HepG2 (cell line): ENCODE measurements around the gene PGAP3. TPM values are rescaled to one million over a fixed set of nuclear protein-coding genes. Genes with fewer than 3 reads are reported as not detected.

Experiments
- ARID4A ChIP-seq: sonication (generic); formaldehyde crosslinking; IDR thresholded peaks from 2 replicates; pipeline ENCODE4 v1.5.0; 2020; ENCODE audit warnings: mild to moderate bottlenecking, missing genetic modification reagents, borderline replicate concordance
- ASH2L ChIP-seq: fragments of 300-600, 200-600 bp; sonication (generic); IDR thresholded peaks from 2 replicates; pipeline ENCODE4 v1.7.0; 2017; ENCODE audit warnings: low read depth, mild to moderate bottlenecking, moderate library complexity, mixed read lengths, low read length; ENCODE audit not compliant: insufficient read length
- ESRRA ChIP-seq: sonication (generic); formaldehyde crosslinking; IDR thresholded peaks from 2 replicates; pipeline ENCODE4 v1.5.1; 2020; ENCODE audit warnings: mild to moderate bottlenecking, low read depth, missing genetic modification reagents
- ETV5 ChIP-seq: IDR thresholded peaks from 2 replicates; pipeline ENCODE4 v1.6.1; 2018; ENCODE audit warnings: missing biosample characterization, missing genetic modification reagents, inconsistent platforms, borderline replicate concordance
- HCFC1 ChIP-seq: fragments of 150-350 bp; IDR thresholded peaks from 2 replicates; pipeline ENCODE4 v1.6.1; 2014; ENCODE audit warnings: low read depth, low read length
- HOXA7 ChIP-seq: sonication (generic); formaldehyde crosslinking; IDR thresholded peaks from 2 replicates; pipeline ENCODE4 v1.8.1; 2022; ENCODE audit warnings: mild to moderate bottlenecking, missing genetic modification reagents, moderate library complexity
- HOXD1 ChIP-seq: sonication (generic); formaldehyde crosslinking; IDR thresholded peaks from 2 replicates; pipeline ENCODE4 v1.5.0; 2020; ENCODE audit warnings: missing genetic modification reagents
- NFKBIZ ChIP-seq: IDR thresholded peaks from 2 replicates; pipeline ENCODE4 v1.6.1; 2018; ENCODE audit warnings: missing genetic modification reagents, missing compliant biosample characterization
- NR2C2 ChIP-seq: sonication (generic); formaldehyde crosslinking; IDR thresholded peaks from 2 replicates; pipeline ENCODE4 v1.4.0; 2020; ENCODE audit warnings: missing genetic modification reagents, mild to moderate bottlenecking, moderate library complexity, borderline replicate concordance
- TARDBP ChIP-seq: sonication (generic); formaldehyde crosslinking; IDR thresholded peaks from 2 replicates; pipeline ENCODE4 v1.8.0; 2022; ENCODE audit warnings: mild to moderate bottlenecking, missing genetic modification reagents
- TBX3 ChIP-seq: fragments of 450-650 bp; IDR thresholded peaks from 2 replicates; pipeline ENCODE4 v1.6.1; 2017; ENCODE audit warnings: antibody characterized with exemption, mild to moderate bottlenecking, inconsistent platforms, borderline replicate concordance
- YY1 ChIP-seq: IDR thresholded peaks from 2 replicates; pipeline ENCODE4 v1.6.1; 2011; ENCODE audit warnings: low read length, low read depth, moderate library complexity, mild to moderate bottlenecking; ENCODE audit not compliant: insufficient read depth, insufficient replicate concordance
- ZBTB7B ChIP-seq: sonication (generic); formaldehyde crosslinking; IDR thresholded peaks from 2 replicates; pipeline ENCODE4 v1.4.0; 2020; ENCODE audit warnings: missing genetic modification reagents
- ZNF138 ChIP-seq: sonication (generic); formaldehyde crosslinking; IDR thresholded peaks from 2 replicates; pipeline ENCODE4 v1.5.0; 2020; ENCODE audit warnings: mild to moderate bottlenecking, low read depth, missing genetic modification reagents
- ZNF160 ChIP-seq: sonication (generic); formaldehyde crosslinking; IDR thresholded peaks from 2 replicates; pipeline ENCODE4 v1.8.0; 2022; ENCODE audit warnings: mild to moderate bottlenecking, inconsistent platforms, missing genetic modification reagents
- ZNF20 ChIP-seq: sonication (generic); formaldehyde crosslinking; IDR thresholded peaks from 2 replicates; pipeline ENCODE4 v1.4.0; 2020; ENCODE audit warnings: mild to moderate bottlenecking, moderate library complexity, missing genetic modification reagents
- ZNF569 ChIP-seq: sonication (generic); formaldehyde crosslinking; IDR thresholded peaks from 2 replicates; pipeline ENCODE4 v1.5.0; 2020; ENCODE audit warnings: mild to moderate bottlenecking, missing genetic modification reagents, moderate library complexity, borderline replicate concordance
- ZNF614 ChIP-seq: IDR thresholded peaks from 2 replicates; pipeline ENCODE4 v1.6.1; 2018; ENCODE audit warnings: missing biosample characterization, missing genetic modification reagents, inconsistent platforms, borderline replicate concordance
- ZNF691 ChIP-seq: sonication (generic); formaldehyde crosslinking; IDR thresholded peaks from 2 replicates; pipeline ENCODE4 v1.4.0; 2020; ENCODE audit warnings: missing genetic modification reagents, low read depth, mild to moderate bottlenecking, borderline replicate concordance
- ZNF709 ChIP-seq: sonication (generic); formaldehyde crosslinking; IDR thresholded peaks from 2 replicates; pipeline ENCODE4 v1.5.0; 2020; ENCODE audit warnings: mild to moderate bottlenecking, missing genetic modification reagents
- ZNF720 ChIP-seq: sonication (generic); formaldehyde crosslinking; IDR thresholded peaks from 2 replicates; pipeline ENCODE4 v1.4.0; 2020; ENCODE audit warnings: missing genetic modification reagents
- ZNF749 ChIP-seq: sonication (generic); formaldehyde crosslinking; IDR thresholded peaks from 2 replicates; pipeline ENCODE4 v1.8.0; 2022; ENCODE audit warnings: mild to moderate bottlenecking, missing genetic modification reagents, moderate library complexity, borderline replicate concordance
- ZNF850 ChIP-seq: sonication (generic); formaldehyde crosslinking; conservative IDR thresholded peaks from 2 replicates; pipeline ENCODE4 v1.9.0; 2021; ENCODE audit warnings: mild to moderate bottlenecking, missing genetic modification reagents
- polyA plus RNA-seq, 8 experiments: library from polyadenylated mRNA; depleted of rRNA in 3 of 8; stranded (reverse) in 7 of 8; unstranded in 1 of 8; fragments of >200 nt; fragmentation: Illumina TruSeq in 4 of 8; extraction: Trizol in 4 of 8; gene quantifications; 2 replicates each; pipeline versions ENCODE4 v1.2.1 to v1.2.3, GENCODE V29; 2011 to 2016; ENCODE audit warnings: low read depth in 4 of 8, missing spikeins in 1 of 8, mixed read lengths in 1 of 8; ENCODE audit not compliant: insufficient read depth in 1 of 8
- total RNA-seq, 5 experiments: library from RNA; depleted of rRNA; stranded (reverse); fragments of >200 nt; fragmentation: Illumina TruSeq; extraction: Trizol; gene quantifications; 2 replicates each; pipeline ENCODE4 v1.2.3, GENCODE V29; 2016; ENCODE audit warnings: low read depth in 1 of 5
- TF ChIP-seq, protein P1 (sequence below): sonication (generic); formaldehyde crosslinking; conservative IDR thresholded peaks from 2 replicates; pipeline ENCODE4 v1.8.1; 2023; ENCODE audit warnings: missing genetic modification reagents

Gene PGAP3
- total and polyA plus RNA-seq, 2 of the 13 experiments (the other 11 are each of a cell fraction or from before 2014, with no cell fraction given), result 11.9 to 14.6 TPM

DNA sequence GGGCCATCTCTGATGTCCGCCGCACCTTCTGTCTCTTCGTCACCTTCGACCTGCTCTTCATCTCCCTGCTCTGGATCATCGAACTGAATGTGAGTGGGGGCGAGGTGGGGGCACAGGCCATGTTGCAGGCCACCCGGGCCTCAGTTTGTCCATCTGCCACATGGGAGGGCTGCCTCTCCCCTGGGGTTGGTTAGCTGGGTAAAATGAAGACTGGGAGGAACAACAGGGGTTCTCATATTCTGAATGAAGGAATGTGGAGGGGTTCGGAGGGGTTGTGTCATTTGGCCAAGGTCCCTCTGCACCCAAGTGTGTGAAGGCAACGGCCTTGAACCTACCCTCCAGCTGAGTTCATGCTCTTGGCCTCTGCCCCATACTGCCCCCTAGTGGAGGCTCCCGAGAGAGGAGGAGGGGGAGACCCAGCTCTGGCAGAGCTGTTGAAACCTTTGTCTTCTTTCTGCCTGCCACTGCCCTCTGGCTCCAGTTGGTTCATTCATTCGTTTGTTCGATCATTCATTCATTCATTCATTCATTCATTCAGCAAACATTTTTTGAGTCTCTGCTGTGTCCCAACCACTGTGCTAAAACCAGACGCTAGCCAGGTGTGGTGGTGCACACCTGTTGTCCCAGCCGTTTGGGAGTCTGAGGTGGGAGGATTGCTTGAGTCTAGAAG lies 34.1 kb downstream of the PGAP3 start (continued):
- no peak; the same call in 1 of the 2 replicates for TF ChIP-seq ARID4A (CRISPR knock-in tag)
- no peak for TF ChIP-seq NFKBIZ (CRISPR knock-in tag)
- TF ChIP-seq ESRRA (CRISPR knock-in tag), result 0 out of 2 replicates have a peak, but pooled peaks have one; percentile 65
- TF ChIP-seq ZNF160 (CRISPR knock-in tag), result no peak
- TF ChIP-seq ZNF709, result no peak
- TF ChIP-seq ETV5 (CRISPR knock-in tag), result peak; percentile 28; the same call in 1 of the 2 replicates
- TF ChIP-seq, protein P1, sequence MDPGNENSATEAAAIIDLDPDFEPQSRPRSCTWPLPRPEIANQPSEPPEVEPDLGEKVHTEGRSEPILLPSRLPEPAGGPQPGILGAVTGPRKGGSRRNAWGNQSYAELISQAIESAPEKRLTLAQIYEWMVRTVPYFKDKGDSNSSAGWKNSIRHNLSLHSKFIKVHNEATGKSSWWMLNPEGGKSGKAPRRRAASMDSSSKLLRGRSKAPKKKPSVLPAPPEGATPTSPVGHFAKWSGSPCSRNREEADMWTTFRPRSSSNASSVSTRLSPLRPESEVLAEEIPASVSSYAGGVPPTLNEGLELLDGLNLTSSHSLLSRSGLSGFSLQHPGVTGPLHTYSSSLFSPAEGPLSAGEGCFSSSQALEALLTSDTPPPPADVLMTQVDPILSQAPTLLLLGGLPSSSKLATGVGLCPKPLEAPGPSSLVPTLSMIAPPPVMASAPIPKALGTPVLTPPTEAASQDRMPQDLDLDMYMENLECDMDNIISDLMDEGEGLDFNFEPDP (CRISPR knock-in tag), result no peak
- no peak for TF ChIP-seq ZNF720 (CRISPR knock-in tag)
- peak; percentile 54; the same call in 1 of the 2 replicates for TF ChIP-seq ZBTB7B (CRISPR knock-in tag)
- no peak for TF ChIP-seq HOXD1 (CRISPR knock-in tag)
- TF ChIP-seq NR2C2 (CRISPR knock-in tag), result peak; percentile 91
- TF ChIP-seq ZNF569 (CRISPR knock-in tag), result no peak
- no peak for TF ChIP-seq ASH2L
- TF ChIP-seq TARDBP (CRISPR knock-in tag), result peak; percentile 66; the same call in 1 of the 2 replicates
- 0 out of 2 replicates have a peak, but pooled peaks have one; percentile 18 for TF ChIP-seq TBX3
- peak; percentile 72; the same call in 1 of the 2 replicates for TF ChIP-seq ZNF691 (CRISPR knock-in tag)
- no peak for TF ChIP-seq ZNF850
- peak; percentile 46; the same call in 1 of the 2 replicates for TF ChIP-seq ZNF614 (CRISPR knock-in tag)
- no peak for TF ChIP-seq ZNF749 (CRISPR knock-in tag)
- TF ChIP-seq HOXA7 (CRISPR knock-in tag), result no peak
- no peak for TF ChIP-seq HCFC1
- TF ChIP-seq ZNF20, result no peak
- TF ChIP-seq ZNF138 (CRISPR knock-in tag), result no peak
- TF ChIP-seq YY1, result peak; percentile 39
